ENCODE measurements around the gene PKHD1.

DNA sequence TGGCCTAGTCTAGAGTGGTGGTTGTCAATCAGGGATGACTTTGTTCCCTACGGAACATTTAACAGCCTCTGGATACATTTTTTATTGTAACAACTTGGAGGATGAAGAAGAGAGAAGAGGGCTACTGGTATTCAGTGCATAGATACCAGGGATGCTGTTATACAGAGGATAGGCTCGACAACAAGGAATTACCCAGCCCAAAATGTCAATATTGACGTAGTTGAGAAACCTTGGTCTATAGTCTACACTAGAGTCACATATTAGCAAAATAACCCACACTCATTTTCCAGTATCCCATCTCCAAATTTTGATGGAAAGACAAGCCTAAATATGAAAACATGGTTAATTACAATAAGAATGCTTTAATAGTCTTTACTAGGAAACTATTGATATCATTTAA is 195.1 kb downstream of the PKHD1 start:
- TF ChIP-seq, protein P1, sequence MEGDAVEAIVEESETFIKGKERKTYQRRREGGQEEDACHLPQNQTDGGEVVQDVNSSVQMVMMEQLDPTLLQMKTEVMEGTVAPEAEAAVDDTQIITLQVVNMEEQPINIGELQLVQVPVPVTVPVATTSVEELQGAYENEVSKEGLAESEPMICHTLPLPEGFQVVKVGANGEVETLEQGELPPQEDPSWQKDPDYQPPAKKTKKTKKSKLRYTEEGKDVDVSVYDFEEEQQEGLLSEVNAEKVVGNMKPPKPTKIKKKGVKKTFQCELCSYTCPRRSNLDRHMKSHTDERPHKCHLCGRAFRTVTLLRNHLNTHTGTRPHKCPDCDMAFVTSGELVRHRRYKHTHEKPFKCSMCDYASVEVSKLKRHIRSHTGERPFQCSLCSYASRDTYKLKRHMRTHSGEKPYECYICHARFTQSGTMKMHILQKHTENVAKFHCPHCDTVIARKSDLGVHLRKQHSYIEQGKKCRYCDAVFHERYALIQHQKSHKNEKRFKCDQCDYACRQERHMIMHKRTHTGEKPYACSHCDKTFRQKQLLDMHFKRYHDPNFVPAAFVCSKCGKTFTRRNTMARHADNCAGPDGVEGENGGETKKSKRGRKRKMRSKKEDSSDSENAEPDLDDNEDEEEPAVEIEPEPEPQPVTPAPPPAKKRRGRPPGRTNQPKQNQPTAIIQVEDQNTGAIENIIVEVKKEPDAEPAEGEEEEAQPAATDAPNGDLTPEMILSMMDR (IDR thresholded peaks at IDR 0.05), result no peak
- no peak for TF ChIP-seq MXI1 (IDR thresholded peaks at IDR 0.05; ENCODE audit: low read depth, low read length)
- TF ChIP-seq RAD21 (IDR thresholded peaks at IDR 0.05; ENCODE audit: low read length), result no peak
- TF ChIP-seq EZH2phosphoT487 (IDR thresholded peaks at IDR 0.05; ENCODE audit: borderline replicate concordance, low read depth), result no peak

All from SK-N-SH (cell line).